ENCODE results near the gene CDKN2B.

Gene CDKN2B

DNA sequence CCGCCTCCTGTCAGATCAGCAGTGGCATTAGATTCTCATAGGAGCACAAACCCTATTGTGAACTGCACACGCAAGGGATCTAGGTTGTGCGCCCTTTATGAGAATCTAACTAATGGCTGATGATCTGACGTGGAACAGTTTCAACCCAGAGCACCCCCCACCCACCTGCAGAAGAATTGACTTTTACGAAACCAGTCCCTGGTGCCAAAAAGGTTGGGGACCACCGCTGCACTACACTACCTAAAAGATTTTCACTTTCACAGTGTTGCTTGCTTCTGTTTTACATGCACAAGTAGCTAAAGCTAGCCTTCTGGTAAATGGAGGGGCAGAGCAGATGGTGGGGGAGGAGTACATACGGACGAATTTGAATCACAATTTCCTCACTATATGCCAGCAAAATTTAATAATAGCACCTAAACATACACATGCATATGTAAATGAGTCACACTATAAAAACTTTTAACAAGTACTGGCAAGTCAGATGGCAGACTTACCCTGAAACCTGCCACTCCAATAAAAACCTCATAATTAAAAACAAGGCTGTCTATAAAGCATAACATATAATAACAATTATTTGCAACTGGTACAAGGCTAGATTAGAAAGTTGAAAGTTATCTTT is 24.0 kb upstream of the CDKN2B start:
- DNase-seq (ENCODE audit: low read depth): no peak

- DNase-seq (ENCODE audit: low read depth): no peak
Observed at GRCh38 chr9:22031655-22032411, 22.7 kb upstream of the CDKN2B start.

- no peak for DNase-seq (ENCODE audit: low read depth)
Observed at GRCh38 chr9:22030101-22030598, 21.0 kb upstream of the CDKN2B start.

DNA sequence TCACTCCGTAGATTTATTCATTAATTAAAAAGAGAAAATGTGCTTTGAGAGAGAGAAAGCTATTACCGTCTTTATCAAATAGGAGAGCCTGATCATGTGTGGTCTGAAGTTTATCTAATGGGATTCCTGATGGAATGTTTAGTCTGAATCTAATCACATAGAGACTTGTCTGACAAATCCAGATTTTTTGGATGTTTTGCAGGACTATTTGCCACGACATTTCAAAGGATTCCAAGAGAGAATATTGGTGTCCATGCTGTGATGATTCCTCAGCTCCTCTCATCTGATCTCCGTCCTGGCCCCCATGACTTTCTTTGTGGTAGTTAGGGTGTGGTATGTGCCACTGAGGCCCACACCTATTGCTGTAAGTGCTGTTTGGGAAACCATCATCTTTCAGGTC is 20.1 kb upstream of the CDKN2B start:
- DNase-seq (ENCODE audit: low read depth): no peak

DNA sequence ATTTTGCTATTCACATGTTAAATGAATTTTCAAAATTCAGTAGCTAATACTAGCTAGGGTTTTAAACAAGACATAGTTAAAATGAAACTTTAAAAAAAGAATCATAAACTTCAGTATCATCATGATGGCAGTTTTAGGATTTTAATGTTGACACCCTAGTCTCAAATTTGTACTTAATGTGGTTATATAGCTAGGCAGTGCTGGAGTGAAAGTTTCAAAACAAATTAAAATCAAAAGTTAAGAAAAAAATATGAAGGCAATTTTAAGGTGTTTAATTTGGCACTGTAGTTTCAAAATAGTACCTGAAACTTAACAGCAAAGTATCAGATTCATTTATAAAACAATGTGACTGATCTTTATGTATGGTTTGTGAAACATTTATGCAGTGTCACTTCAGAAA is 19.3 kb upstream of the CDKN2B start:
- DNase-seq (ENCODE audit: low read depth): no peak

DNA sequence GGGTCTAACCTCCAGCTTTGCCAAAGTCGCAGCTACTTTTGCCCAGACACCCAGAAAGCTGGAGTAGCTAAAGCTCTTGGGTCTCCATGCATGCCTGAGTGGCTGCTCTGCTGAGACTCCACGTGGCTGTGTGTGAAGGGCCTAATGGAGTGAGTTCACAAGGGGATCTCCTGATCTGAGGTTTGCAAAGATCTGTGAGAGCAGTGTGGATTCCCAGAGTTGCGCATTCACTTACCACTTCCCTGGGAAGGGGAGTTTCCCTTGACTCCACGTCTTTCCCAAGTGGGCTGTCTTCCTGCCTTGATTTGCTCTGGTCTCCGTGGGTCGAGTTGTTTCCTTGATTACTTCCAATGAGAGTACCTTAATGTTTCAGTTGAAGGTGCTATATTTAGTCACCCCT is 17.6 kb upstream of the CDKN2B start:
- no peak for DNase-seq (ENCODE audit: low read depth)

GRCh38 chr9:22022396-22022795 is 13.3 kb upstream of the CDKN2B start:
- DNase-seq (ENCODE audit: low read depth): no peak

GRCh38 chr9:22010866-22011625 is 1.9 kb upstream of the CDKN2B start:
- no peak for DNase-seq (ENCODE audit: low read depth)

DNA sequence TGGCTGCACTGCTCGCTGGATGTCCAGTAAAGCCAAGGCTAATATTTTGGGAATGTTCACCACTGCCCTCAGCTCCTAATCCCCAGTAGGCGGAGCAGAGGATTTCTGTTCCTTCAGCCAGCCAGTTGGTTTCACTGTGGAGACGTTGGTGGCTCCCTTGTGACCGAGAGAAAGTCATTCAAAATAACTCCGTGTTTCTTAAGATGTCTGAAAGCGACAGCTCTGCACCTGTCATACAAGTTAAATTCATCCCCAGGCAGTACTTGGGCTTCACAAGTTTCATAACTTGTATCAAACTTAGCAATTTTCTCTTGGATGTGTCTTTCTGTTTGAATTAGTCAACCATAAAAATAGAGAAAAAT is 382 bp upstream of the CDKN2B start:
- DNase-seq (ENCODE audit: low read depth): no peak

- DNase-seq (ENCODE audit: low read depth): no peak
Observed at GRCh38 chr9:22008384-22008716, 755 bp downstream of the CDKN2B start.

DNA sequence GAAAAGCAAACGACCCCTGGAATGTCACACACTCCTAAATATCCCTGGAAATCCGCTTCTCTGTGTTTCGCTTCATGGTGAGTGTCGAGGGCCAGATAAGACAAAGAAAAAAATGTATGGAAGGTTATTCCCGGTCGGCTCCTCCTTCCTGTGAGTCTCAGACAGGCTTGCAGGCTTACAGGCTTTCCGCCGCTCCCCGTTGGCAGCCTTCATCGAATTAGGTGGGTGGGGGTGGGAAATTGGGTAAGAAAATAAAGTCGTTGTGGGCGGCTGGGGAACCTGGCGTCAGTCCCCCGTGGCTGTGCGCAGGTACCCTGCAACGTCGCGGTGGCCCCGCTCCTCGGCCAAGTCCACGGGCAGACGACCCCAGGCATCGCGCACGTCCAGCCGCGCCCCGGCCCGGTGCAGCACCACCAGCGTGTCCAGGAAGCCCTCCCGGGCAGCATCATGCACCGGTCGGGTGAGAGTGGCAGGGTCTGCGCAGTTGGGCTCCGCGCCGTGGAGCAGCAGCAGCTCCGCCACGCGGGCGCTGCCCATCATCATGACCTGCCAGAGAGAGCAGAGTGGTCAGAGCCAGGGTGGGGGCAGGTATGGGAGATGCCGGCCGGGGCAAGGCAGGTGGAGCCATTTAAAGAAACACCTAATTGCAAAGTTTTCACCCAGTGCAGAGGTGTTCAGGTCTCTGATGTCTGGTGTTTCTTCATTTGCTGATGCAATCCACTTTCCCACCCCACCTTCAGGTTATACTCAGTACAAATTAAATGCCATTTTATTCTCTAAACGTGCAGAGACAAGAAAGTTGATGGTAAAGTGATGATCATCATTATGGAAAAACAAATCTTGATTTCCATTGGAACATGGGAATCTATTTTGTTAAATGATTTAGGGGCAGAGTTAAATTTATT is 3.2 kb downstream of the CDKN2B start:
- DNase-seq (ENCODE audit: low read depth): no peak

- no peak for DNase-seq (ENCODE audit: low read depth)
Observed at GRCh38 chr9:22005021-22005701, 3.9 kb downstream of the CDKN2B start.

DNA sequence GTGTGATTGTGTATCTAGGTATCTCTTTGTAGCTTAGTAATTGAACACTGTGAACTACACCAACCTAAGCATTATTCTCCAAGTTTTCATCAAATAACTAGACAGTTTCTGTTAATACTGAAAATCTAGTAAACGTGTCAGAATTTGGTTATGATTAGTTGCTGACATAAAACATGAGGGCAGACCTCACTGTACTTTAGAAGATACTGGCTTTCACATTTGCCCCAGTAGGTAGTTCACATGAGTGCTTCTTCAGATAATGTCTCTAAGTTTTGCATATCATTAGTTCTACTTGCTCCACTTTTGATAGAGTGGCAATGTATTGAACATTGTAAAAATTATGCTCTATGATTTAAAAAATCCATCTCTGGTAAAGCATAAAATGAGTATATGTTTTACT is 7.1 kb downstream of the CDKN2B start:
- no peak for DNase-seq (ENCODE audit: low read depth)

- no peak for DNase-seq (ENCODE audit: low read depth)
Observed at GRCh38 chr9:21998026-21998425, 11.1 kb downstream of the CDKN2B start.

- no peak for DNase-seq (ENCODE audit: low read depth)
Observed at GRCh38 chr9:21997480-21997879, 11.6 kb downstream of the CDKN2B start.

GRCh38 chr9:21996858-21997257 is 12.2 kb downstream of the CDKN2B start:
- DNase-seq (ENCODE audit: low read depth): no peak

DNA sequence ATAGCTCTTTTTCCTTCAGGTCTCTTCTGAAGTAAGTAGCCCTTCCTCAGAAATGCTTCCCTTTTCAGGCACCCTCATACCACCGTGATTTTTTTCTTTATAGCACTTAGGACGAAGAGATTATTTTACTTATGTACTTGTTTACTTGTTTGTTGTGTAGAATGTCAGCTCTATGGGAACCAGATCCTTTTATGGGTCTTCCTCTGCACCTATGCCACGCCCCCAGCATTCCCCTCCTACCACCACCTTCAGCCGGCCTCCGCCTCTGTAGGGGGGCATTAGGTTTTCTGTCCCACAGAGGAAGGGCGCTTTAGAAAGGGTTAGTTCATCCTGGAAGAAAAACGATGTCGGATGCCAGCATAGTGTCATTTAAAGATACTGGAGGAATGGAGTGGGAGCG is 12.7 kb downstream of the CDKN2B start:
- DNase-seq (ENCODE audit: low read depth): no peak

DNA sequence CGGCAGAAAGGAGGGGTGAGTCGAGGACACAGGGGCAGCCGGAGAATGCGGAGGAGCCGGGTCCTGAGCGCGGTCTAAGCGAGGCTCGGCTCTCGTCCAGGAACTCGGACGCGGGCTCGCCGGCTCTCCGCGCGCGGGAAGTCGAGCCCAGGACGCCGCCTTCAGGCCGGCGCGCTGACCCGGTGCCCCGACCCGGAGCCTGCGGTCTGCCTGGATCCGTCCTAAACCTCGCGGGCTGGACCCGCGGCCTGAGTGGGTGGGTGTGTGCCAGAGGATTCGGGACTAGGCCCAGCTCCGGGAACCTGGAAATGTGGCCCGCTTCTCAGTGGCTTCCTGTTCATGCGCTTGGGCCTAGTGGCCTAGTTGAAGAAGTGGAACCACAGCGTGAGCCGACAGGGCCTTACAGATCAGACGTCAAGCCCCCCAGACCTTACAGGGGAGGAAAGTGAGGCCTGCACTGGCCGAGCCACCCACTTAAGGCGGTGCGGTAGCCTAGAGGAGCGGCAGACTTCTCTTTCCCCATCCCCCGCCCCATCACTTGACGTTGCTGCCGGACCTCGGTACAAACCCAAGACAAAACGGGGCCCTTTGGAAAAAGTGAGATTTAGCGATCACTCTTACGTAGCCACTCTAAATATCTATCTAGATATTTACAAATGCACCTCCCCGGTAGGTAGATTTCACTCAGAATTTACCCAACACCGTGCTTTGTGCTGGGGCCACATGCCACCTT is 13.3 kb downstream of the CDKN2B start:
- no peak for DNase-seq (ENCODE audit: low read depth)

- peak; percentile 50 for DNase-seq (ENCODE audit: low read depth)
Observed at GRCh38 chr9:21995006-21995665, 14.0 kb downstream of the CDKN2B start.

DNA sequence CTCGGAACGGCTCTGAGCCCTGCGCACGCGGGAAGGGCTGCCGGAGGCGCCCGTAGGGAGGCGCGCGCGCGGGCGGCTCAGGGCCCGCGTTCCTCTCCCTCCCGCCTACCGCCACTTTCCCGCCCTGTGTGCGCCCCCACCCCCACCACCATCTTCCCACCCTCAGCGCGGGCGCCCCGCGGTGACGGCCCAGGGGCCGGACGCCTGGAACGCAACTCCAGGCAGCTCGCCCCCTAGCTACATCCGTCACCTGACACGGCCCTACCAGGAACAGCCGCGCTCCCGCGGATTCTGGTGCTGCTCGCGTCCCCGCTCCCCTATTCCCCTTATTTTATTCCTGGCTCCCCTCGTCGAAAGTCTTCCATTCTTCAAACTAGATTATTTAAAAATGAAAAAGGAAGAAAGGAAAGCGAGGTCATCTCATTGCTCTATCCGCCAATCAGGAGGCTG is 14.5 kb downstream of the CDKN2B start, which contains the start of gene CDKN2B-AS1:
Gene CDKN2B-AS1, plus strand, starts transcription at position 236 of the 450 bp plus-strand sequence.
- no peak for DNase-seq (ENCODE audit: low read depth)

Data from activated gamma-delta T cell treated with anti-CD3 and anti-CD28 coated beads, Interleukin-2, amount 50 U/mL, for 16 hours (primary cell).